ENCODE data around the gene ROR2.
"Not testable (repeated sequence)": the region's sequence is repeated elsewhere in the genome, so short reads cannot be mapped to it uniquely, and the experiment has no call there.

ROR2 gene

GRCh38 chr9:91817106-91817492 is 132.9 kb downstream of the ROR2 start:
- no peak for DNase-seq

- DNase-seq: no peak
Observed at GRCh38 chr9:91816356-91816755, 133.7 kb downstream of the ROR2 start.

GRCh38 chr9:91815896-91816295 is 134.1 kb downstream of the ROR2 start:
- no peak for DNase-seq

- DNase-seq: no peak
Observed at GRCh38 chr9:91814753-91815152, 135.3 kb downstream of the ROR2 start.

GRCh38 chr9:91814201-91814600 is 135.8 kb downstream of the ROR2 start:
- no peak for DNase-seq

- DNase-seq: no peak
Observed at GRCh38 chr9:91813176-91813795, 136.7 kb downstream of the ROR2 start.

GRCh38 chr9:91812191-91812590 is 137.8 kb downstream of the ROR2 start:
- no peak for DNase-seq

GRCh38 chr9:91811024-91811909 is 138.8 kb downstream of the ROR2 start:
- DNase-seq: no peak

- DNase-seq: no peak
Observed at GRCh38 chr9:91810286-91810905, 139.6 kb downstream of the ROR2 start.

- DNase-seq: no peak
Observed at GRCh38 chr9:91809581-91810285, 140.3 kb downstream of the ROR2 start.

GRCh38 chr9:91807643-91808246 is 142.3 kb downstream of the ROR2 start:
- peak in 1 of 4 experiments; percentile 16 for DNase-seq

- no peak for DNase-seq
Observed at GRCh38 chr9:91805031-91805430, 145.0 kb downstream of the ROR2 start.

- DNase-seq: no peak
Observed at GRCh38 chr9:91803970-91804752, 145.9 kb downstream of the ROR2 start.

- DNase-seq: no peak
Observed at GRCh38 chr9:91803151-91803940, 146.7 kb downstream of the ROR2 start.

- no peak for DNase-seq
Observed at GRCh38 chr9:91802391-91802790, 147.6 kb downstream of the ROR2 start.

- no peak for DNase-seq
Observed at GRCh38 chr9:91800473-91801030, 149.5 kb downstream of the ROR2 start.

- no peak for DNase-seq
Observed at GRCh38 chr9:91799113-91799744, 150.8 kb downstream of the ROR2 start.

- DNase-seq: not testable (repeated sequence)
Observed at GRCh38 chr9:91798273-91799112, 151.5 kb downstream of the ROR2 start.

- not testable (repeated sequence) for DNase-seq
Observed at GRCh38 chr9:91797517-91797916, 152.5 kb downstream of the ROR2 start.

Measured in suppressor macrophage (primary cell).